WERI-Rb-1 (cell line): ENCODE results near the gene ZSCAN29.

Experiments
- DNase-seq: peaks from one replicate; pipeline ENCODE4 v3.0.0-alpha.2; 2020
- H3K27ac ChIP-seq: fragments of 250-450 bp; sonication (Bioruptor Pico); 2 replicates; pipeline ENCODE4 v1.5.1; 2020; ENCODE audit warnings: mild to moderate bottlenecking, moderate library complexity
- H3K27me3 ChIP-seq: fragments of 250-450 bp; sonication (Bioruptor Pico); 2 replicates; pipeline ENCODE4 v1.5.1; 2021; ENCODE audit warnings: mild to moderate bottlenecking, low read depth, moderate library complexity; ENCODE audit not compliant: insufficient read depth, severe bottlenecking
- H3K36me3 ChIP-seq: fragments of 250-450 bp; sonication (Bioruptor Pico); 2 replicates; pipeline ENCODE4 v1.5.1; 2020; ENCODE audit warnings: mild to moderate bottlenecking, moderate library complexity
- H3K4me3 ChIP-seq: 2 replicates; pipeline ENCODE4 v1.5.1; 2011; ENCODE audit warnings: low read depth, mild to moderate bottlenecking, control low read depth, low read length
- H3K9me3 ChIP-seq: fragments of 250-450 bp; sonication (Bioruptor Pico); 2 replicates; pipeline ENCODE4 v1.5.1; 2021; ENCODE audit warnings: mild to moderate bottlenecking, moderate library complexity; ENCODE audit not compliant: severe bottlenecking
- CTCF ChIP-seq: IDR thresholded peaks from 2 replicates; pipeline ENCODE4 v1.5.1; 2011; ENCODE audit warnings: low read depth, mild to moderate bottlenecking, control low read depth, inconsistent platforms, low read length

ZSCAN29 gene

GRCh38 chr15:43312378-43312777, 58.5 kb downstream of the ZSCAN29 start:
- TF ChIP-seq CTCF, result no peak
- H3K27ac ChIP-seq, result no peak overlapping the region
- no peak overlapping the region for H3K4me3 ChIP-seq
- no peaks in the 10 kb centered on the region for H3K9me3 ChIP-seq
- H3K36me3 ChIP-seq, result no peaks in the 10 kb centered on the region
- H3K27me3 ChIP-seq, result no peaks in the 10 kb centered on the region
- no peak for DNase-seq
